H1 (cell line): ENCODE data around the gene EFHD1. TPM values are rescaled to one million over a fixed set of nuclear protein-coding genes. Genes with fewer than 3 reads are reported as not detected.

Experiments used
- CHD1 ChIP-seq: IDR thresholded peaks from 2 replicates; pipeline ENCODE4 v1.6.1; 2012; ENCODE audit warnings: low read depth, low read length, improper control_type of control experiment
- EGR1 ChIP-seq: IDR thresholded peaks from 2 replicates; pipeline ENCODE4 v1.6.1; 2011; ENCODE audit warnings: low read depth, low read length, borderline replicate concordance
- EP300 ChIP-seq, 2 experiments: IDR thresholded peaks; 1 replicate in 1 of 2; 2 replicates in 1 of 2; pipeline ENCODE4 v1.6.1; 2011 to 2012; ENCODE audit warnings: low read depth in 2 of 2, low read length in 2 of 2, mild to moderate bottlenecking in 2 of 2, borderline replicate concordance in 1 of 2, inconsistent platforms in 1 of 2, moderate library complexity in 1 of 2
- HDAC2 ChIP-seq, 2 experiments: fragments of 300-600 bp in 1 of 2; sonication (generic) in 1 of 2; IDR thresholded peaks; 2 replicates each; pipeline ENCODE4 v1.6.1; 2011 to 2012; ENCODE audit warnings: low read depth in 2 of 2, low read length in 2 of 2, mild to moderate bottlenecking in 2 of 2, moderate library complexity in 2 of 2, borderline replicate concordance in 1 of 2, inconsistent platforms in 1 of 2
- HDAC6 ChIP-seq: IDR thresholded peaks from one replicate; pipeline ENCODE4 v1.7.1; 2012; ENCODE audit warnings: low read depth, mild to moderate bottlenecking, inconsistent platforms, low read length, moderate library complexity
- KDM4A ChIP-seq: IDR thresholded peaks from one replicate; pipeline ENCODE4 v1.7.1; 2012; ENCODE audit warnings: low read depth, mild to moderate bottlenecking, moderate library complexity, low read length, inconsistent platforms; ENCODE audit not compliant: severe bottlenecking
- KDM5A ChIP-seq: fragments of 200-600 bp; IDR thresholded peaks from 2 replicates; pipeline ENCODE4 v1.7.1; 2012; ENCODE audit warnings: mild to moderate bottlenecking, low read length, inconsistent platforms, mixed read lengths
- NRF1 ChIP-seq: IDR thresholded peaks from 2 replicates; pipeline ENCODE4 v1.6.1; 2011; ENCODE audit warnings: mild to moderate bottlenecking, low read depth, low read length, improper control_type of control experiment
- POU5F1 ChIP-seq: IDR thresholded peaks from 2 replicates; pipeline ENCODE4 v1.6.1; 2011; ENCODE audit warnings: low read depth, mild to moderate bottlenecking, low read length, moderate library complexity
- RAD21 ChIP-seq, 2 experiments: IDR thresholded peaks in 1 of 2; conservative IDR thresholded peaks in 1 of 2; 2 replicates each; pipeline ENCODE4 v1.6.1; 2011; ENCODE audit warnings: low read depth in 2 of 2, low read length in 2 of 2, improper control_type of control experiment in 1 of 2, inconsistent platforms in 1 of 2, mild to moderate bottlenecking in 1 of 2, moderate library complexity in 1 of 2
- RNF2 ChIP-seq: fragments of 200-900, 300-1000 bp; sonication (generic); IDR thresholded peaks from 2 replicates; pipeline ENCODE4 v1.7.1; 2016; ENCODE audit warnings: borderline replicate concordance, low read depth, mild to moderate bottlenecking, antibody characterized with exemption, low read length; ENCODE audit not compliant: poor library complexity, severe bottlenecking; ENCODE audit errors: missing control alignments
- SAP30 ChIP-seq: fragments of 300-600 bp; sonication (generic); IDR thresholded peaks from 2 replicates; pipeline ENCODE4 v1.7.1; 2012; ENCODE audit warnings: low read length, moderate library complexity, mild to moderate bottlenecking, inconsistent platforms; ENCODE audit not compliant: insufficient read depth, insufficient replicate concordance
- YY1 ChIP-seq: IDR thresholded peaks from 2 replicates; pipeline ENCODE4 v1.6.1; 2011; ENCODE audit warnings: low read depth, mild to moderate bottlenecking, low read length
- ZNF274 ChIP-seq: IDR thresholded peaks from 2 replicates; pipeline ENCODE4 v1.7.0; 2012; ENCODE audit warnings: low read length, borderline replicate concordance; ENCODE audit errors: extremely low read depth
- polyA plus RNA-seq, 7 experiments: library from polyadenylated mRNA; depleted of rRNA in 3 of 7; stranded (reverse) in 5 of 7; unstranded in 2 of 7; fragments of >200 nt in 5 of 7; fragments of 200-250 nt in 2 of 7; gene quantifications; 1 replicate in 5 of 7; 2 replicates in 1 of 7; 4 replicates in 1 of 7; pipeline versions ENCODE4 v1.2.1 to v1.2.3, GENCODE V29; 2011 to 2013; ENCODE audit warnings: missing spikeins in 2 of 7, mixed read lengths in 2 of 7
- total RNA-seq: library from RNA; stranded (reverse); fragmentation: NEBNext Ultra II Directional; extraction: Animal tissue kit (Norgen Biotek cat#: 25700); gene quantifications from 2 replicates; pipeline ENCODE4 v1.2.1, GENCODE V29; 2021
- TF ChIP-seq, protein P1 (sequence below), 3 experiments: IDR thresholded peaks; 1 replicate in 2 of 3; 2 replicates in 1 of 3; pipeline versions ENCODE4 v1.5.1 to v1.6.1; 2011; ENCODE audit warnings: low read length in 3 of 3, mild to moderate bottlenecking in 3 of 3, inconsistent platforms in 2 of 3, low read depth in 1 of 3, moderate library complexity in 1 of 3; ENCODE audit not compliant: insufficient read depth in 1 of 3; ENCODE audit errors: control extremely low read depth in 1 of 3
- TF ChIP-seq, protein P2 (sequence below): IDR thresholded peaks from 2 replicates; pipeline ENCODE4 v1.6.1; 2012; ENCODE audit warnings: inconsistent platforms
- TF ChIP-seq, protein P3 (sequence below): IDR thresholded peaks from 2 replicates; pipeline ENCODE4 v1.6.1; 2012; ENCODE audit warnings: low read length, inconsistent platforms

The EFHD1 gene
- total and polyA plus RNA-seq, 2 of the 8 experiments (the other 6 are each of a cell fraction or from before 2014, with no cell fraction given), result 3.4 to 4.5 TPM

DNA sequence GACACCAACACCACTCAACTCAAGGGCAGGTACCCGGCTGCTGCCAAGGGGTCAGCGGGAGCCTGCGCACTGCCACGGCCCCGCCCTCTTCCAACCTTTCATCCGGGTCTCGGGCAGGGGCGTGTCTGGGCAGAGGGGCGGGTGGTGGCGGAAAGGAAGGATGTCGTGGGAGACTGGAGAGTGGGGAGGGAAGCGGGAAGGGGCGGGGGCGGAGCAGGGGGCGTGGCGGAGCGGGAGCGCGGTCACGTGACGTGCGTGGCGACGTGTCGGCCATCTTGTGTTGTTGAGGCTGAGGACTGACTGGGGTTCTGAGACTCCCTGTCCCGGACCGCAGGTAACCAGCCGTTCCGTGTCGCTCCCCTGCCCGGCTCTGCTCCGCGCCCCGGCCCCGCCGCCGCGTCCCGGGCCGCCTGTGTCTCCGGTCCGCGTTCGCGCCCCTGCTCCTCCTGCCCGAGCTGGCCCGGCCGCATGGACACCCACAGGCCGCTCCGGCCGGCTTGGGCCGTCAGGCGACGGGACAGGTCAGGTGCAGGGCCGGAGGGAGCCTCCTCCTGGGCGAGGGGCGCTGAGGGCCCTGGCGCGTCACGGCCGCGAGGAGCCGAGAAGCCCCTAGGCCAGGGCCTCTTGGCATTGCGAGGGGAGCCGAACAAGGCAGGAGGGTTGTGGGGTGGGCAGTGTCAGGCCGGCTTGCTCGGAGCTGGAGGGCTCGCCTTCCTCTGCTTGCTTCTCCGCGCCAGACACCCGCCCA is 63.8 kb downstream of the EFHD1 start, which contains the start of gene GIGYF2 (continued):
- TF ChIP-seq HDAC6 (no peak), RNF2 (no peak), KDM5A (no peak), RAD21 (IDR thresholded peaks at IDR 0.05 in 1 of 2, conservative IDR thresholded peaks at IDR 0.05 in 1 of 2; ENCODE audit: low read depth in 2 of 2, low read length in 2 of 2) (no peak), NRF1 (peak; percentile 62), YY1 (peak; percentile 95), ZNF274 (no peak), SAP30 (no peak), EGR1 (peak; percentile 63; the same call in 1 of the 2 replicates), HDAC2 (IDR thresholded peaks at IDR 0.05; ENCODE audit: borderline replicate concordance in 1 of 2, low read depth in 2 of 2, low read length in 2 of 2) (no peak), CHD1 (no peak), POU5F1 (no peak), KDM4A (peak; percentile 74), EP300 (IDR thresholded peaks at IDR 0.05; ENCODE audit: borderline replicate concordance in 1 of 2, low read depth in 2 of 2, low read length in 2 of 2) (no peak)
- TF ChIP-seq, protein P1, sequence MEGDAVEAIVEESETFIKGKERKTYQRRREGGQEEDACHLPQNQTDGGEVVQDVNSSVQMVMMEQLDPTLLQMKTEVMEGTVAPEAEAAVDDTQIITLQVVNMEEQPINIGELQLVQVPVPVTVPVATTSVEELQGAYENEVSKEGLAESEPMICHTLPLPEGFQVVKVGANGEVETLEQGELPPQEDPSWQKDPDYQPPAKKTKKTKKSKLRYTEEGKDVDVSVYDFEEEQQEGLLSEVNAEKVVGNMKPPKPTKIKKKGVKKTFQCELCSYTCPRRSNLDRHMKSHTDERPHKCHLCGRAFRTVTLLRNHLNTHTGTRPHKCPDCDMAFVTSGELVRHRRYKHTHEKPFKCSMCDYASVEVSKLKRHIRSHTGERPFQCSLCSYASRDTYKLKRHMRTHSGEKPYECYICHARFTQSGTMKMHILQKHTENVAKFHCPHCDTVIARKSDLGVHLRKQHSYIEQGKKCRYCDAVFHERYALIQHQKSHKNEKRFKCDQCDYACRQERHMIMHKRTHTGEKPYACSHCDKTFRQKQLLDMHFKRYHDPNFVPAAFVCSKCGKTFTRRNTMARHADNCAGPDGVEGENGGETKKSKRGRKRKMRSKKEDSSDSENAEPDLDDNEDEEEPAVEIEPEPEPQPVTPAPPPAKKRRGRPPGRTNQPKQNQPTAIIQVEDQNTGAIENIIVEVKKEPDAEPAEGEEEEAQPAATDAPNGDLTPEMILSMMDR (IDR thresholded peaks at IDR 0.05; ENCODE audit: control extremely low read depth in 1 of 3, insufficient read depth in 1 of 3, low read depth in 1 of 3, low read length in 3 of 3), result no peak
- TF ChIP-seq, protein P2, sequence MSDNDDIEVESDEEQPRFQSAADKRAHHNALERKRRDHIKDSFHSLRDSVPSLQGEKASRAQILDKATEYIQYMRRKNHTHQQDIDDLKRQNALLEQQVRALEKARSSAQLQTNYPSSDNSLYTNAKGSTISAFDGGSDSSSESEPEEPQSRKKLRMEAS, result 0 out of 2 replicates have a peak, but pooled peaks have one; percentile 34
- TF ChIP-seq, protein P3, sequence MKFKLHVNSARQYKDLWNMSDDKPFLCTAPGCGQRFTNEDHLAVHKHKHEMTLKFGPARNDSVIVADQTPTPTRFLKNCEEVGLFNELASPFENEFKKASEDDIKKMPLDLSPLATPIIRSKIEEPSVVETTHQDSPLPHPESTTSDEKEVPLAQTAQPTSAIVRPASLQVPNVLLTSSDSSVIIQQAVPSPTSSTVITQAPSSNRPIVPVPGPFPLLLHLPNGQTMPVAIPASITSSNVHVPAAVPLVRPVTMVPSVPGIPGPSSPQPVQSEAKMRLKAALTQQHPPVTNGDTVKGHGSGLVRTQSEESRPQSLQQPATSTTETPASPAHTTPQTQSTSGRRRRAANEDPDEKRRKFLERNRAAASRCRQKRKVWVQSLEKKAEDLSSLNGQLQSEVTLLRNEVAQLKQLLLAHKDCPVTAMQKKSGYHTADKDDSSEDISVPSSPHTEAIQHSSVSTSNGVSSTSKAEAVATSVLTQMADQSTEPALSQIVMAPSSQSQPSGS, result no peak
